HG03378 (cell line): ENCODE measurements around the gene RUNDC3A.
A peak's percentile ranks its signal among the peaks of the same experiment; 100 is the strongest.
"Not testable (repeated sequence)": the region's sequence is repeated elsewhere in the genome, so short reads cannot be mapped to it uniquely, and the experiment has no call there.

ENCODE experiments used
- ATAC-seq: cut with Tn5 transposase; IDR thresholded peaks from one replicate; pipeline ENCODE4 v1.9.1; 2021; ENCODE audit warnings: mild to moderate bottlenecking, moderate library complexity; ENCODE audit not compliant: unreplicated experiment

RUNDC3A gene

GRCh38 chr17:44318077-44318892, 9.9 kb downstream of the RUNDC3A start:
- ATAC-seq, result no peak

- ATAC-seq, result no peak
These were observed 11.7 kb downstream of the RUNDC3A start for GRCh38 chr17:44320066-44320465.

GRCh38 chr17:44321246-44322120, 13.1 kb downstream of the RUNDC3A start:
- no peak for ATAC-seq

GRCh38 chr17:44322236-44322895, 14.0 kb downstream of the RUNDC3A start:
- ATAC-seq, result no peak

GRCh38 chr17:44323359-44324091, 15.1 kb downstream of the RUNDC3A start:
- ATAC-seq, result no peak

- no peak for ATAC-seq
These were observed 15.7 kb downstream of the RUNDC3A start for GRCh38 chr17:44324092-44324570.

- peak; percentile 52 for ATAC-seq
These were observed 16.3 kb downstream of the RUNDC3A start, which contains the start of gene SLC25A39 for GRCh38 chr17:44324571-44325275. Gene SLC25A39, minus strand, starts transcription at chr17:44324823. Its CDS starts 1,261 bp downstream, at chr17:44323562.

- ATAC-seq, result peak; percentile 29
These were observed 18.6 kb downstream of the RUNDC3A start for GRCh38 chr17:44326861-44327444.

GRCh38 chr17:44327715-44328449, 19.5 kb downstream of the RUNDC3A start:
- no peak for ATAC-seq

GRCh38 chr17:44329516-44329915, 21.1 kb downstream of the RUNDC3A start:
- not testable (repeated sequence) for ATAC-seq

GRCh38 chr17:44330263-44330662, 21.9 kb downstream of the RUNDC3A start:
- not testable (repeated sequence) for ATAC-seq

GRCh38 chr17:44331249-44331760, 22.9 kb downstream of the RUNDC3A start:
- no peak for ATAC-seq

- no peak for ATAC-seq
These were observed 25.0 kb downstream of the RUNDC3A start for GRCh38 chr17:44333371-44333770.

GRCh38 chr17:44334315-44334714, 25.9 kb downstream of the RUNDC3A start:
- ATAC-seq, result no peak

- no peak for ATAC-seq
These were observed 26.3 kb downstream of the RUNDC3A start for GRCh38 chr17:44334727-44335126.

- ATAC-seq, result no peak
These were observed 27.2 kb downstream of the RUNDC3A start for GRCh38 chr17:44335564-44335963.

- ATAC-seq, result no peak
These were observed 27.6 kb downstream of the RUNDC3A start for GRCh38 chr17:44335968-44336367.

- no peak for ATAC-seq
These were observed 30.3 kb downstream of the RUNDC3A start for GRCh38 chr17:44338702-44339101.
